Gastrocnemius medialis (tissue), 4 donors: ENCODE data around the gene SP4. TPM values are rescaled to one million over a fixed set of nuclear protein-coding genes. Genes with fewer than 3 reads are reported as not detected.
A peak's percentile ranks its signal among the peaks of the same experiment; 100 is the strongest.

Source experiments
- ATAC-seq, 2 donors: fragments of 150-250 bp; one replicate each; pipeline ENCODE4 v1.9.1; 2016
- DNase-seq, 2 donors: peaks; one replicate each; pipeline ENCODE4 v3.0.0-alpha.2; 2019
- H3K27ac ChIP-seq, 4 donors: fragments of 200-600 bp; sonication (generic); 1 replicate in 1 of 4; 2 replicates in 3 of 4; pipeline ENCODE4 v1.5.1; 2016 to 2018; ENCODE audit warnings: mild to moderate bottlenecking in 2 of 4, moderate library complexity in 1 of 4
- H3K27me3 ChIP-seq, 3 donors: fragments of 200-600 bp; sonication (generic) in 2 of 3; 1 replicate in 1 of 3; 2 replicates in 2 of 3; pipeline versions ENCODE4 v1.5.1 to v1.6.0; 2016 to 2019; ENCODE audit warnings: mild to moderate bottlenecking in 1 of 3, moderate library complexity in 1 of 3
- H3K36me3 ChIP-seq, 2 donors: fragments of 200-600 bp; sonication (generic) in 1 of 2; one replicate each; pipeline ENCODE4 v1.5.1; 2017 to 2018
- H3K4me1 ChIP-seq, 2 donors: fragments of 200-600 bp; sonication (generic) in 1 of 2; one replicate each; pipeline ENCODE4 v1.5.1; 2016 to 2017; ENCODE audit warnings: mild to moderate bottlenecking in 2 of 2
- H3K4me3 ChIP-seq, 4 donors: fragments of 200-600 bp; sonication (generic) in 3 of 4; 1 replicate in 1 of 4; 2 replicates in 3 of 4; pipeline ENCODE4 v1.5.1; 2016 to 2019; ENCODE audit warnings: mild to moderate bottlenecking in 2 of 4
- H3K9me3 ChIP-seq, 3 donors: fragments of 200-600 bp; sonication (generic) in 2 of 3; 1 replicate in 1 of 3; 2 replicates in 2 of 3; pipeline ENCODE4 v1.5.1; 2016 to 2019
- CTCF ChIP-seq, 5 experiments: fragments of 450-650 bp in 3 of 5; fragments of 200-600 bp in 2 of 5; sonication (generic) in 2 of 5; IDR thresholded peaks in 4 of 5; conservative IDR thresholded peaks in 1 of 5; 1 replicate in 4 of 5; 2 replicates in 1 of 5; pipeline ENCODE4 v1.5.1; 2016 to 2019; ENCODE audit warnings: antibody characterized with exemption in 5 of 5, mild to moderate bottlenecking in 3 of 5, moderate library complexity in 3 of 5
- POLR2A ChIP-seq, 2 donors: fragments of 450-650 bp; IDR thresholded peaks; one replicate each; pipeline ENCODE4 v1.6.1; 2017; ENCODE audit warnings: antibody characterized with exemption in 2 of 2, mild to moderate bottlenecking in 2 of 2, moderate library complexity in 2 of 2
- in situ Hi-C, 4 donors: fragments of 200-750 bp; cut with MboI; loops; one replicate each; pipeline versions ENCODE4 v1.15.0 to v1.8.0; 2017; ENCODE audit warnings: low sequenced_read_pairs in 4 of 4
- intact Hi-C: fragments of 100-400 bp; cut with DNase I; formaldehyde crosslinking; loops from one replicate; pipeline ENCODE4 v1.15.1; 2023; ENCODE audit warnings: low total_unique reads
- total RNA-seq, 4 donors: library from RNA; depleted of rRNA; stranded (reverse); fragments of >200 nt; gene quantifications; one replicate each; pipeline versions ENCODE4 v1.1.0 to v1.2.3, GENCODE V29; 2016

The SP4 gene
- total RNA-seq, 4 donors from 2014 or later = 8.0 to 13.9 (median 9.5) TPM

- no peak for DNase-seq
- Histone ChIP-seq H3K4me3 (peak overlapping the region in 1 of 4 donors; percentile 3), H3K36me3 (peaks cover 0 to 5% of the 10 kb centered on the region in 2 donors), H3K4me1 (peaks cover 47 to 51% of the 10 kb centered on the region in 2 donors), H3K9me3 (no peaks in the 10 kb centered on the region), H3K27me3 (no peaks in the 10 kb centered on the region), H3K27ac (peak overlapping the region in 3 of 4 donors; percentile 14 to 92 (median 14))
- ATAC-seq = no peak
- intact Hi-C loops (loop anchor here (5.0 kb wide), 1 partner anchor 1752 kb away; the partner anchor contains the start of gene NUP42), in situ Hi-C loops (no loop called here)
- TF ChIP-seq POLR2A (IDR thresholded peaks at IDR 0.05) = no peak
- TF ChIP-seq CTCF (IDR thresholded peaks at IDR 0.05 in 4 of 5, conservative IDR thresholded peaks at IDR 0.05 in 1 of 5) = no peak
Observed at GRCh38 chr7:21429786-21430574, 2.1 kb downstream of the SP4 start.

- in situ Hi-C loops = no loop called here
- TF ChIP-seq CTCF (IDR thresholded peaks at IDR 0.05 in 4 of 5, conservative IDR thresholded peaks at IDR 0.05 in 1 of 5) (no peak), POLR2A (IDR thresholded peaks at IDR 0.05) (no peak)
- no peaks in the 10 kb centered on the region for H3K9me3 ChIP-seq
- H3K4me3 ChIP-seq = peak overlapping the region in 1 of 4 donors; percentile 3
- intact Hi-C loops = no loop called here
- H3K4me1 ChIP-seq = peaks cover 47 to 53% of the 10 kb centered on the region in 2 donors
- no peak for ATAC-seq
- DNase-seq = no peak
- no peaks in the 10 kb centered on the region for H3K27me3 ChIP-seq
- H3K36me3 ChIP-seq = peaks cover 0 to 5% of the 10 kb centered on the region in 2 donors
- peak overlapping the region in 1 of 4 donors; percentile 92 for H3K27ac ChIP-seq
Observed at GRCh38 chr7:21430575-21430954, 2.7 kb downstream of the SP4 start.

GRCh38 chr7:21443149-21443841 lies 15.4 kb downstream of the SP4 start:
- intact Hi-C loops = no loop called here
- Histone ChIP-seq H3K9me3 (no peaks in the 10 kb centered on the region), H3K27ac (no peak overlapping the region), H3K36me3 (peaks cover 0 to 5% of the 10 kb centered on the region in 2 donors), H3K27me3 (no peaks in the 10 kb centered on the region), H3K4me1 (peaks cover 0 to 6% of the 10 kb centered on the region in 2 donors), H3K4me3 (no peak overlapping the region)
- TF ChIP-seq CTCF (IDR thresholded peaks at IDR 0.05 in 4 of 5, conservative IDR thresholded peaks at IDR 0.05 in 1 of 5) (no peak), POLR2A (IDR thresholded peaks at IDR 0.05) (no peak)
- DNase-seq = no peak
- no peak for ATAC-seq
- in situ Hi-C loops = no loop called here

- no peak for TF ChIP-seq POLR2A (IDR thresholded peaks at IDR 0.05)
- DNase-seq = no peak
- H3K4me1 ChIP-seq = peaks cover 0 to 6% of the 10 kb centered on the region in 2 donors
- no peaks in the 10 kb centered on the region for H3K27me3 ChIP-seq
- no peak for ATAC-seq
- H3K36me3 ChIP-seq = peaks cover 0 to 5% of the 10 kb centered on the region in 2 donors
- no peak overlapping the region for H3K4me3 ChIP-seq
- no peak overlapping the region for H3K27ac ChIP-seq
- in situ Hi-C loops (no loop called here), intact Hi-C loops (no loop called here)
- no peaks in the 10 kb centered on the region for H3K9me3 ChIP-seq
Observed at GRCh38 chr7:21448974-21449373, 21.1 kb downstream of the SP4 start.

- intact Hi-C loops (no loop called here), in situ Hi-C loops (no loop called here)
- no peak overlapping the region for H3K4me3 ChIP-seq
- H3K27me3 ChIP-seq = no peaks in the 10 kb centered on the region
- H3K27ac ChIP-seq = no peak overlapping the region
- peaks cover 0 to 6% of the 10 kb centered on the region in 2 donors for H3K4me1 ChIP-seq
- no peaks in the 10 kb centered on the region for H3K36me3 ChIP-seq
- DNase-seq = no peak
- TF ChIP-seq POLR2A (IDR thresholded peaks at IDR 0.05) = no peak
- no peak for TF ChIP-seq CTCF (IDR thresholded peaks at IDR 0.05 in 4 of 5, conservative IDR thresholded peaks at IDR 0.05 in 1 of 5)
- H3K9me3 ChIP-seq = no peaks in the 10 kb centered on the region
- no peak for ATAC-seq
Observed at GRCh38 chr7:21450076-21450475, 22.2 kb downstream of the SP4 start.
